Lung (tissue), 12 donors: ENCODE results near the gene CAMKK2. TPM values are rescaled to one million over a fixed set of nuclear protein-coding genes. Genes with fewer than 3 reads are reported as not detected.
"Not testable (repeated sequence)": the region's sequence is repeated elsewhere in the genome, so short reads cannot be mapped to it uniquely, and the experiment has no call there.

Experiments
- ATAC-seq: fragments of 200-7000 bp; cut with Tn5 transposase; one replicate; pipeline ENCODE4 v1.9.1; 2020; ENCODE audit warnings: moderate number of reproducible peaks; ENCODE audit not compliant: insufficient read depth, low FRiP score
- DNase-seq, 3 donors: peaks; one replicate each; pipeline ENCODE4 v3.0.0-alpha.2; 2013 to 2017
- H3K27ac ChIP-seq, 2 donors: one replicate each; pipeline ENCODE4 v1.5.1; 2013; ENCODE audit warnings: mild to moderate bottlenecking in 2 of 2, moderate library complexity in 2 of 2, control low read depth in 1 of 2, inconsistent platforms in 1 of 2, low read depth in 1 of 2, low read length in 1 of 2
- H3K27me3 ChIP-seq, 3 donors: one replicate each; pipeline ENCODE4 v1.5.1; 2013; ENCODE audit warnings: low read length in 2 of 3; ENCODE audit not compliant: control insufficient read depth in 3 of 3, insufficient read depth in 3 of 3
- H3K36me3 ChIP-seq, 4 donors: one replicate each; pipeline ENCODE4 v1.5.1; 2013; ENCODE audit warnings: low read length in 4 of 4, mild to moderate bottlenecking in 1 of 4, moderate library complexity in 1 of 4; ENCODE audit not compliant: control insufficient read depth in 4 of 4, insufficient read depth in 4 of 4
- H3K4me1 ChIP-seq, 5 donors: one replicate each; pipeline ENCODE4 v1.5.1; 2013; ENCODE audit warnings: low read length in 5 of 5, mild to moderate bottlenecking in 2 of 5, moderate library complexity in 1 of 5; ENCODE audit not compliant: control insufficient read depth in 5 of 5, insufficient read depth in 5 of 5
- H3K4me3 ChIP-seq: one replicate; pipeline ENCODE4 v1.5.1; 2013; ENCODE audit warnings: mild to moderate bottlenecking, control low read depth, moderate library complexity
- H3K9ac ChIP-seq, 2 donors: one replicate each; pipeline ENCODE4 v1.5.1; 2013; ENCODE audit warnings: low read length in 2 of 2, control low read depth in 1 of 2; ENCODE audit not compliant: insufficient read depth in 1 of 2
- H3K9me3 ChIP-seq, 4 donors: one replicate each; pipeline ENCODE4 v1.5.1; 2013; ENCODE audit warnings: low read length in 3 of 4, mild to moderate bottlenecking in 1 of 4, moderate library complexity in 1 of 4; ENCODE audit not compliant: control insufficient read depth in 4 of 4, insufficient read depth in 3 of 4
- WGBS, 2 donors: extraction: QIAGEN DNeasy Blood & Tissue Kit; methylation state at CpG; one replicate each; pipeline ENCODE4 v1.1.7; 2013; 5-methylcytosine and 5-hydroxymethylcytosine counted together
- polyA plus RNA-seq, 2 donors: library from polyadenylated mRNA; stranded (reverse); fragments of 200-250 nt; gene quantifications; one replicate each; pipeline ENCODE4 v1.2.1, GENCODE V29; 2013
- total RNA-seq, 2 donors: library from RNA; depleted of rRNA in 1 of 2; stranded (reverse); fragments of >200 nt in 1 of 2; gene quantifications; one replicate each; pipeline ENCODE4 v1.2.1, GENCODE V29; 2014 to 2021
- TF ChIP-seq, protein P1 (sequence below): IDR thresholded peaks from 2 replicates; pipeline ENCODE4 v1.5.1; 2012; ENCODE audit warnings: mild to moderate bottlenecking; ENCODE audit errors: control extremely low read depth, extremely low read depth
- donor health status: control.
- donor health status: control.
- donor health status: Bipolar disorder and iron deficiency.
- donor health status: healthy.
- donor health status: DM: yes; HTN: yes; CAD: no.

The CAMKK2 gene
- total and polyA plus RNA-seq, 4 donors: 12.0 to 46.3 (median 36.0) TPM

DNA sequence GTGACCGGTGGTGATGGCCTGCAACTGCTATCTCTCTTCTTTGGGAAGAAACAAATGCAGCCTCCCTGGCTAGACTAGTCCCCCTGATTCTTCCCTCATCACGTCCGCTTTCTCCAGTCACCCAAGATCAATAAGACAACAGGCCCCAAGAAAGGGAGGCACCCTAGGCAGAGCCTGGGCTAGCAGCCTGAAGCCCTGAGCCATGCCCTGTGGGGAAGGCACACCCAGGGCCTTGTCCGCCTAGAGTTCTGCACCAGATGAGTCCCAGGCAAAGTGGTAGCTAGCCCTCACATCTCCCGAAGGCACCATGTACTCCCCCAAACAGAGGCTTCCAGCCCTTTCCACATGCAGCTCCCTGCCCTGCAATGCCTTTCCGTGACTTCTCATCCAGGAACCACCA lies 35.1 kb downstream of the CAMKK2 start:
- Histone ChIP-seq H3K27ac (no peak overlapping the region), H3K4me1 (no peaks in the 10 kb centered on the region), H3K27me3 (no peaks in the 10 kb centered on the region), H3K9me3 (no peaks in the 10 kb centered on the region), H3K9ac (no peak overlapping the region), H3K36me3 (peaks cover 7 to 36% (median 18%) of the 10 kb centered on the region in 4 donors), H3K4me3 (no peak overlapping the region)
- ATAC-seq: no peak
- no peak for DNase-seq
- TF ChIP-seq, protein P1, sequence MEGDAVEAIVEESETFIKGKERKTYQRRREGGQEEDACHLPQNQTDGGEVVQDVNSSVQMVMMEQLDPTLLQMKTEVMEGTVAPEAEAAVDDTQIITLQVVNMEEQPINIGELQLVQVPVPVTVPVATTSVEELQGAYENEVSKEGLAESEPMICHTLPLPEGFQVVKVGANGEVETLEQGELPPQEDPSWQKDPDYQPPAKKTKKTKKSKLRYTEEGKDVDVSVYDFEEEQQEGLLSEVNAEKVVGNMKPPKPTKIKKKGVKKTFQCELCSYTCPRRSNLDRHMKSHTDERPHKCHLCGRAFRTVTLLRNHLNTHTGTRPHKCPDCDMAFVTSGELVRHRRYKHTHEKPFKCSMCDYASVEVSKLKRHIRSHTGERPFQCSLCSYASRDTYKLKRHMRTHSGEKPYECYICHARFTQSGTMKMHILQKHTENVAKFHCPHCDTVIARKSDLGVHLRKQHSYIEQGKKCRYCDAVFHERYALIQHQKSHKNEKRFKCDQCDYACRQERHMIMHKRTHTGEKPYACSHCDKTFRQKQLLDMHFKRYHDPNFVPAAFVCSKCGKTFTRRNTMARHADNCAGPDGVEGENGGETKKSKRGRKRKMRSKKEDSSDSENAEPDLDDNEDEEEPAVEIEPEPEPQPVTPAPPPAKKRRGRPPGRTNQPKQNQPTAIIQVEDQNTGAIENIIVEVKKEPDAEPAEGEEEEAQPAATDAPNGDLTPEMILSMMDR: no peak
- WGBS, 2 donors: 95 to 97% methylated on average over 6 of the region's 6 CpGs

DNA sequence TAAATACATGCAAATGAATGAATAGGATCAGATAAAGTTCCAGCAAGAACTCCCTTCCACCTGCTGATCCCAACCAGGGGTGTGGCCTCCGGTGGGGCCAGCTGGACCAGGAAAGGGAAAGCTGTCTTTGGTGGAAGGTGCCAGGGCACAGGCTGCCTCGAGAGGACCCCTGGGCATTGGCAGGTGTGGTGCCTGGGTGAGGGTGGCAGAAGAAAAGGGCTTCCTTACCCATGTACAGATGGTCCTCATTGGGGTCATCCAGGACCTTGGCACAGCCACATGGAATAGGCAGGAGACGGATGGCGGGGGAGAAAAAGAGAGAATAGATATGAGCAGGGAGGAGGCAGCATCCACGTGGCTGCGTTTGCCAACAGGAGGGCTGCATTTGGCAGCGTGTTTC lies 36.4 kb downstream of the CAMKK2 start:
- Histone ChIP-seq H3K4me1 (no peaks in the 10 kb centered on the region), H3K9me3 (no peaks in the 10 kb centered on the region), H3K36me3 (peaks cover 5 to 32% (median 18%) of the 10 kb centered on the region in 4 donors), H3K9ac (no peak overlapping the region), H3K27ac (no peak overlapping the region), H3K4me3 (no peak overlapping the region), H3K27me3 (no peaks in the 10 kb centered on the region)
- TF ChIP-seq, protein P1: no peak
- DNase-seq (no peak), ATAC-seq (no peak)
- 94 to 97% methylated on average over 7 of the region's 7 CpGs for WGBS, 2 donors

DNA sequence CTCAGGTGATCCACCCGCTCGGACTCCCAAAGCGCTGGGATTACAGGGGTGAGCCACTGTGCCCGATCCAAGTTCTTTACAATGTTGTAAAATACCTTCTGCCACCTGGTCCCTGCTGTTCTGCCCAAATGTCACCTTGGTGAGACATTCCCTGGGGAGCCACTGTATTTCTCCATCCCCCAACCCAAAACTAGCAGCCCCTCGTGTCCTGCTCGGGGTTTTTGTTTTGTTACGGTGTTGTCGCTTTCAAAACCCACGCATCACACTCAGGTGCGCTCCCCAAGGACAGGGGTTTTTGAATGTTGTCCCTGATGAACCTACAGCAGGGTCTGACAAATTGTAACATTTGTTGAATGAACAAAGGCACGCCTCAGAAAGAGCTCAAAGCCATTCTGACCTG lies 37.4 kb downstream of the CAMKK2 start:
- TF ChIP-seq, protein P1: no peak
- no peak for DNase-seq
- no peak for ATAC-seq
- no peaks in the 10 kb centered on the region for H3K4me1 ChIP-seq
- no peaks in the 10 kb centered on the region for H3K27me3 ChIP-seq
- peaks cover 0 to 31% (median 22%) of the 10 kb centered on the region in 4 donors for H3K36me3 ChIP-seq
- H3K27ac ChIP-seq: no peak overlapping the region
- no peaks in the 10 kb centered on the region for H3K9me3 ChIP-seq
- no peak overlapping the region for H3K4me3 ChIP-seq
- no peak overlapping the region for H3K9ac ChIP-seq
- 98% methylated on average over 11 of the region's 11 CpGs for WGBS, 2 donors

DNA sequence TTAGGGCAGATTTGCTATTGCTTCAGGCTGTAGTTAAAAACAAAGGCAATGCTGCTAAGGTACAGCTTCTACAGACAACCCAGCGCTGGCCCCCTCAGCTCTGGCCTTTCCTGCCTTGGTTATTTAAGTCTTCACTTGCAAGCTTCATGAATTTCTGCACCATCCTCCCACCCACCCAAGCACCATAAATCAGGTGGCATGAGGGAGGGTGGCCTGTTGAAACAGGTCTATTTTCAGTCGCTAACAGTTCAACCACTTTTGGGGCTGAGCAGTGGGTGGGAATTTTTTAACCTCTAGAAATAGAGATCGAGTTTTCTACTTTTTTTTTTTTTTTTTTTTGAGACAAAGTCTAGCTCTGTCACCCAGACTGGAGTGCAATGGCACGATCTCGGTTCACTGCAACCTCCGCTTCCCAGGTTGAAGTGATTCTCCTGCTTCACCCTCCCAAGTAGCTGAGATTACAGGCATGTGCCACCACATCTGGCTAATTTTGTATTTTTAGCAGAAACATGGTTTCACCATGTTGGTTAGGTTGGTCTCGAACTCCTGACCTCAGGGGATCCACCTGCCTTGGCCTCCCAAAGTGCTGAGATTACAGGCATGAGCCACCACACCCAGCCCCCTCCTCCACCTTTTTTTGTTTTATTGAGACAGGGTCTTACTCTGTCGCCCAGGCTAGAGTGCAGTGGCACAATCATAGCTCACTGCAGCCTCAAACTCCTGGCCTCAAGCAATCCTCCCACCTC lies 38.6 kb downstream of the CAMKK2 start:
- peaks cover 3 to 31% (median 28%) of the 10 kb centered on the region in 4 donors for H3K36me3 ChIP-seq
- not testable (repeated sequence) for H3K4me3 ChIP-seq, H3K27ac ChIP-seq, H3K4me1 ChIP-seq, ATAC-seq, H3K9ac ChIP-seq, H3K9me3 ChIP-seq, H3K27me3 ChIP-seq, DNase-seq
- 94 to 96% methylated on average over 8 of the region's 8 CpGs for WGBS, 2 donors
